NCI-H2107 (cell line): Measurements from ENCODE around the gene NXN.
"Not testable (repeated sequence)": the region's sequence is repeated elsewhere in the genome, so short reads cannot be mapped to it uniquely, and the experiment has no call there.

Experiments used
- DNase-seq: peaks from one replicate; lab custom pipeline; 2025; lab: John Stamatoyannopoulos, UW

Gene NXN

GRCh38 chr17:773016-773415 lies 206.6 kb downstream of the NXN start:
- DNase-seq = no peak

- no peak for DNase-seq
Observed at GRCh38 chr17:767076-767475, 212.5 kb downstream of the NXN start.

DNA sequence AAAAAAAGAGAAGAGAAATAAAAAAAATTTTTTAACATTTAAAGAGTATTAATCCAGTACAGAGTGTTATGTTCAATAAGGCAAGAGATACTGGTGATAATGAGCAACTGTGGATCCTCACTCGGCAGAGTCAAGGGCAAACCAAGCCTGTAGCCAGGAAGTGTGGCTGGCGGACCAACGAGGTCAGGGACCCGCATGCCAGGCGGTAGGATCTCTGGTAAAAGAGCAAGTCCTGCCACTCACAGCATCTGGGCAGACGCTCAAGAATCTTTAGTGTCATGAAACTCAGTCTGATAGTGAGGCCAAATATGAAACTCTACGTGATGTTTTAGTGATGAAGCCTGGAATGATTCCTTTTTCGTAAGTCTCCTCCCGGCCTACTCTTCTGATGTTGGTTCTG lies 219.2 kb downstream of the NXN start:
- DNase-seq = no peak

DNA sequence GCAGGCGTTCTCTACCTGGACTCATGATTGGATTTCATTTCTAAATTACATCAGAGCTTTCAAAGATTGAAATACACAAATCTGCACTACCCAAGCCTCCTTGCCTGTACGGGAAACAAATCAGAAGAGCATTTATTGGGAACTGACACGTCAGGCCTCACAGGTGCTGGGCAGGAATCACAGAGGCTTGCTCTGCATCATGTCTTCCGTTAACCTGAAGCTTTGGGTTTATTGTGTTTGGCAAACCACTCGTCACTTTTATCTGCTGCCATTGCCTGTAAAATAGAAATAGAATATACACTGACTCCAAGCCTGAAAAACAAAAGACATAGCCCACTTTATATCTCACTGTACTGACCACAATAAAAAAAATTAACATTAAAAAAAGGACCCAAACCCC lies 219.6 kb downstream of the NXN start:
- DNase-seq = no peak

GRCh38 chr17:756010-756567 lies 223.5 kb downstream of the NXN start:
- DNase-seq = not testable (repeated sequence)

- not testable (repeated sequence) for DNase-seq
Observed at GRCh38 chr17:755319-755961, 224.1 kb downstream of the NXN start.

- DNase-seq = no peak
Observed at GRCh38 chr17:753418-753817, 226.2 kb downstream of the NXN start.

- DNase-seq = no peak
Observed at GRCh38 chr17:752620-753219, 226.9 kb downstream of the NXN start.

DNA sequence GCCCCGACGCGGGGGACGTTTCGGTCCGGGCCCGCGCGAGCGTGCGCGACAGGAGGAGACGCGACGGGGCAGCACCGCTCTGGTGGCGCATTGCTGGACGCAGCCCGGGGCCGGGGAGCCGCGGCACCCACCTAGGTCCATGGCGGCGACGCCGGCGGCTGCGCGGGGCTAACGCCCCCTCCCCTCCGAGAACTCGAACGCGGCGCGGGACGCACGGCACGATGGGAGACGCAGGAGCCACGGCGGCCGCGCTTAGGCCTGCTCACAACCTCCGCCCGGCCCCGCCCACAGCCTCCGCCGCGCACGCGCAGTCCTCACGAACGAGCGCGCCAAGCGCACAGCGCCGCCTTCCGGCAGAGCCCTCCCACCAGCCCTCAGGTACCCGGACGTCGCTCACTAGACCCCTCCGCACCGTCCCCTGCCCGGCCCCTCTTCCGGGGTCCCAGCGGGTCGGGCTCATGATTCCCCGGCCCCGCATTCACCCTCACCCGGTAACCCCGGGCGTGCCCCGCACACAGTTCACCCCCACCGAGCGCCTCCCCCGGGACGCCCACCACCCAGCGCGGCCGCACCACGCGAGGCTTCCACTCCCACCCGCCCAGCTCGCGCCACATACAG lies 227.5 kb downstream of the NXN start, which contains the start of gene GEMIN4:
Gene GEMIN4, minus strand, starts transcription at position 263 of the 618 bp plus-strand sequence. Its CDS starts 122 bp downstream, at position 141.
- peak; percentile 69 for DNase-seq

DNA sequence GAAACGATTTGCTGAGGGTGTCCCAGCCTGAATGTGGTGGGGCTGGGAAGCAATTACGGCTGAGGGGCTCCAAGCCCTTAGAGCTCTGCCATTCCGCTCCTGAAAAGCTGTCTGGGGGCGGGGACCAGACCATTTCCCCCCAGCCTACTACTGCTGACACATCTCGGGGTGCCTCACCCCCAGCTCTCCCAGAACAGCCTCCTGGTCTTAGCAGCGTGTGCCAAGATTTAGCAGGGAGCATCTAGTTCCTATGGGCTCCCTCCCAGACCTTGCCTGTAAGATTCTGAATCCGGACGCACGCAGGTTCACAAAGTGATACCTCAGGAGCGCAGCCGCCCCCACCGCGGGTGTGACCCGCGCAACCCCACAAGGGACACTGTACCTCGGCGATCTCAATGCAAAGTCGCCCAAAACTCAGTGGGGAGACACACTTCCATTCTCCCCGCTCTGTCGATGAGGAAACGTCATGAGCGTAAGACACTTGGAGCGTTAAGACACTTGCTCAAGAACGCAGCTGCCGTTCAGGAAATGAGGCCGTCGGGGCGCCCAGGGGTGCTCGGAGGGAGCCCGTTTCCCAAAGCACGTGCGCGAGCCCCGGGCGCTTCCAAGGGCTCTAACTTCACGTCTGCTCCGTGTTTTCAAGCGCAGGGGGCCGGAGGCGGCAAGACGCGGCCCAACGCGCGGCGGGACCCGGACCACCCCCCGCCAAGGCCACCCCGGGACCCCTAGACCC lies 228.1 kb downstream of the NXN start:
- no peak for DNase-seq

GRCh38 chr17:750431-751037 lies 229.0 kb downstream of the NXN start:
- no peak for DNase-seq

- not testable (repeated sequence) for DNase-seq
Observed at GRCh38 chr17:749359-749758, 230.2 kb downstream of the NXN start.
